ENCODE data around the gene MATR3. TPM values are rescaled to one million over a fixed set of nuclear protein-coding genes. Genes with fewer than 3 reads are reported as not detected.

Gene MATR3
- total and polyA plus RNA-seq, 9 donors = 174 to 297 (median 222) TPM

DNA sequence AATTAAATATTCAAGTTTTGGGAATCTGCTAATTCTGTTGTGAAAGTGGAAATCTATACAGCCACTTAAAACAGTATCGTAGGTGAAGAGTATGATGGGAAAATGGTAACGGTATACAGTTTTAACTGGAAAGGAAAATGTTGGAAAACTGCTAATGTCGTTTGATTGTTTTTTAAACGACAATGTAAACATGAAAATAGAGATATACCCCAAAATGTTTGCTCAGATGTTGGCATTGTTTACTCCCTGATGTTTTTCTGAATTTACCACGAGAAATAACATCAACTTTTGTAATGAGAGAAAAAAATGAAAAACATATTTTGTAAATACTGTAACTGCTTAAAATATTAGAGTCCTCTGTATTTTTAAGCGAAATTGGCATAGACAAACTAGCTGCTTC is 2.7 kb downstream of the MATR3 start:
- Histone ChIP-seq H3K4me3 (no peak overlapping the region), H3K27ac (no peak overlapping the region), H3K36me3 (no peaks in the 10 kb centered on the region), H3K9me3 (no peaks in the 10 kb centered on the region), H3K27me3 (no peaks in the 10 kb centered on the region), H3K4me1 (ENCODE audit: insufficient read depth) (peaks cover 21% of the 10 kb centered on the region)
- intact Hi-C loops (cut with DNase I) = loop anchor here in 1 of 4 donors (5.0 kb wide), 1 partner anchor 46 kb away; the partner anchor contains the start of gene PAIP2
- no peak for TF ChIP-seq EP300 (IDR thresholded peaks at IDR 0.05)
- TF ChIP-seq, protein P1, sequence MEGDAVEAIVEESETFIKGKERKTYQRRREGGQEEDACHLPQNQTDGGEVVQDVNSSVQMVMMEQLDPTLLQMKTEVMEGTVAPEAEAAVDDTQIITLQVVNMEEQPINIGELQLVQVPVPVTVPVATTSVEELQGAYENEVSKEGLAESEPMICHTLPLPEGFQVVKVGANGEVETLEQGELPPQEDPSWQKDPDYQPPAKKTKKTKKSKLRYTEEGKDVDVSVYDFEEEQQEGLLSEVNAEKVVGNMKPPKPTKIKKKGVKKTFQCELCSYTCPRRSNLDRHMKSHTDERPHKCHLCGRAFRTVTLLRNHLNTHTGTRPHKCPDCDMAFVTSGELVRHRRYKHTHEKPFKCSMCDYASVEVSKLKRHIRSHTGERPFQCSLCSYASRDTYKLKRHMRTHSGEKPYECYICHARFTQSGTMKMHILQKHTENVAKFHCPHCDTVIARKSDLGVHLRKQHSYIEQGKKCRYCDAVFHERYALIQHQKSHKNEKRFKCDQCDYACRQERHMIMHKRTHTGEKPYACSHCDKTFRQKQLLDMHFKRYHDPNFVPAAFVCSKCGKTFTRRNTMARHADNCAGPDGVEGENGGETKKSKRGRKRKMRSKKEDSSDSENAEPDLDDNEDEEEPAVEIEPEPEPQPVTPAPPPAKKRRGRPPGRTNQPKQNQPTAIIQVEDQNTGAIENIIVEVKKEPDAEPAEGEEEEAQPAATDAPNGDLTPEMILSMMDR (IDR thresholded peaks at IDR 0.05) = no peak
- no peak for TF ChIP-seq POLR2A (IDR thresholded peaks at IDR 0.05)
- 23 to 35% (median 24%) methylated on average over 6 of the region's 6 CpGs for WGBS, 3 donors
- DNase-seq = no peak

DNA sequence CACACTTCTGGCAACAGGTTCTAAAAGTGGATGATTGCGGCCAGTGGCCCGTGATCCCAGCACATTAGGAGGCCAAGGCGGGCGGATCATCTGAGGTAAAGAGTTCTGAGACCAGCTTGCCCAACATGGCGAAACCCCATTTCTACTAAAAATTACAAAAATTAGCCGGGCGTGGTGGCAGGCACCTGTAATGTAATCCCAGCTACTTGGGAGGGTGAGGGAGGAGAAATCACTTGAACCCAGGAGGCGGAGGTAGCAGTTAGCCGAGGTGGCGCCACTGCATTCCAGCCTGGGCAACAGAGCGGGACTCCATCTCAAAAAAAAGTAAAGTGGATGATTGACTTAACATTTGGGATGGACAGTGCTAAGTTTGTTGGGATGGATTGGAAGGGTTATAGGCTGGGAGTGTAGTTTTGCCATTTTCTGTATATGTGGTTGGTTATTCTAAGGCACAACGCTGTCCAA is 3.4 kb downstream of the MATR3 start:
- peaks cover 23% of the 10 kb centered on the region for H3K4me1 ChIP-seq (ENCODE audit: insufficient read depth)
- intact Hi-C loops (cut with DNase I) = loop anchor here in 1 of 4 donors (5.0 kb wide), 1 partner anchor 45 kb away; the partner anchor contains the start of gene PAIP2
- no peak for DNase-seq

DNA sequence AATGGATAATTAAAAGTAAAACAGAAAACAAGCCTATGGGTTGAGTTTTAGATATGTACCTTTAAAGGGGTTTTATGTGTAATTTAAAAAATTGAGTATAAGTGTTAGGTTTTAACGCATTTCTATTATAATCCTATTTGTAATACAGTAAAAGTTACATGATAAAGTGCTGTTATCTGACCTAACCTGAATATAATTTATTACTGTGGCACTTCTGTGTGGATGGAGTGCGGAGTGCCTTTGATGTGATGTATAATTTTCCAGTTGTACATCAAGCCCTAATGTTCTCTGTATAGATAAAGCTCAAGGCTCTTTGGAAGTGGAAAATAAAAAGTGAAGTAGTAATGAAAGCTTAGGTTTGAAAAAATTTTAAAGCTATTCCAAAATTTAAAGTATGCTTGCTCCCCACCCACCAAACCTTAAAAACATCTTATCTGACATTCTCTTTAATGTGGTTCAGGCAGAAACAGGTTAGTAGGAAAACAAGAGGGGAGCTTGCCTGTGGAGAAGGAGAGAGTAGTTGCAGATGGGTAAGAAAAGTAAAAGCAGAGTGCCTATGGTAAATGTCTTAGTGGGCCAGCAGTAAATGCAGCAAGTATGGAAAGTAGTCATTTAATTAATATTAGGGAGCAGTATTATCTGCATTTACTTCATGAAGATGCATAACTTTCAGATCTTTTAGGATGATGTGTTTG is 4.0 kb downstream of the MATR3 start:
- TF ChIP-seq EP300 (IDR thresholded peaks at IDR 0.05) = no peak
- no peak for TF ChIP-seq POLR2A (IDR thresholded peaks at IDR 0.05)
- H3K9me3 ChIP-seq = no peaks in the 10 kb centered on the region
- 28 to 32% (median 29%) methylated on average over 2 of the region's 2 CpGs for WGBS, 3 donors
- H3K27ac ChIP-seq = no peak overlapping the region
- intact Hi-C loops (cut with DNase I) = loop anchor here in 1 of 4 donors (5.0 kb wide), 1 partner anchor 45 kb away; the partner anchor contains the start of gene PAIP2
- no peaks in the 10 kb centered on the region for H3K36me3 ChIP-seq
- H3K27me3 ChIP-seq = no peaks in the 10 kb centered on the region
- peaks cover 24% of the 10 kb centered on the region for H3K4me1 ChIP-seq (ENCODE audit: insufficient read depth)
- no peak for DNase-seq
- no peak overlapping the region for H3K4me3 ChIP-seq

More for the DNA sequence above, 3.4 kb downstream of the MATR3 start:
- WGBS, 3 donors = 64 to 74% (median 65%) methylated on average over 12 of the region's 12 CpGs
- Histone ChIP-seq H3K27me3 (no peaks in the 10 kb centered on the region), H3K36me3 (no peaks in the 10 kb centered on the region), H3K27ac (no peak overlapping the region), H3K4me3 (no peak overlapping the region), H3K9me3 (no peaks in the 10 kb centered on the region)
- TF ChIP-seq, protein P1 (IDR thresholded peaks at IDR 0.05) = no peak
- TF ChIP-seq EP300 (IDR thresholded peaks at IDR 0.05) (no peak), POLR2A (IDR thresholded peaks at IDR 0.05) (no peak)

DNA sequence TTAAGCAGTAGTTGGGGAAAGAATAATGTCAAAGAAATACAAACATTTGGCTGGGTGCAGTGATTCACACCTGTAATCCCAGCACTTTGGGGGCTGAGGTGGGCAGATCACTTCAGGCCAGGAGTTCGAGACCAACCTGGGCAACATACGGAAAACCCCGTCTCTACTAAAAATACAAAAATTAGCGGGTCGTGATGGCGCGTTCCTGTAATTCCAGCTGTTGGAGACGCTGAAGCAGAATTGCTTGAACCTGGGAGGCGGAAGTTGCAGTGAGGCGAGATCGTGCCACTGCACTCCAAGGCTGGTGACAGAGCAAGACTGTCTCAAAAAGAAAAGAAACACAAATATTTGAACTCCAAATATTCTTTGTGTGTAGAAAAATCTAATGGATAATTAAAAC is 4.7 kb downstream of the MATR3 start:
- no peak overlapping the region for H3K27ac ChIP-seq
- DNase-seq = no peak
- TF ChIP-seq EP300 (IDR thresholded peaks at IDR 0.05) (no peak), POLR2A (IDR thresholded peaks at IDR 0.05) (no peak)
- TF ChIP-seq, protein P1 (IDR thresholded peaks at IDR 0.05) = no peak
- H3K36me3 ChIP-seq = no peaks in the 10 kb centered on the region
- H3K4me3 ChIP-seq = no peak overlapping the region
- intact Hi-C loops (cut with DNase I) = loop anchor here in 1 of 4 donors (5.0 kb wide), 1 partner anchor 44 kb away; the partner anchor contains the start of gene PAIP2
- 30 to 56% (median 51%) methylated on average over 11 of the region's 11 CpGs for WGBS, 3 donors
- peaks cover 25% of the 10 kb centered on the region for H3K4me1 ChIP-seq (ENCODE audit: insufficient read depth)
- no peaks in the 10 kb centered on the region for H3K27me3 ChIP-seq
- H3K9me3 ChIP-seq = no peaks in the 10 kb centered on the region

DNA sequence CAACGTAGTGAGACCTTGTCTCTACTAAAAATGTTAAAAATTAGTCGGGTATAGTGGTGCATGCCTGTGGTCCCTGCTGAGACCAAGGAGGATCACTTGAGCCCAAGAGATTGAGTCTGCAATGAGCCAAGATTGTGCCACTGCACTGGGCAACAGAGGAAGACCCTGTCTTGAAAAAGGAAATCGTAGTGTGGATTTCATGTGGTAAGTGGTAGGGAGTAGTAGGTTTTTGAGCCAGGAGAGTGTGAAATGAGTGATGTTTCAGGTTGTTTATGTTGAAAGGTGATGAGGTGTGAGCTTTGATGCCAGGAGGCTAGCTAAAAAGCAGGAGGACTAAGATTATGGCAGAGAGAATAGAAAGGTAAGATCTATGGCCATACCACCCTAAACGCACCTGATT is 5.9 kb downstream of the MATR3 start:
- no peak for DNase-seq
- Histone ChIP-seq H3K9me3 (no peaks in the 10 kb centered on the region), H3K27me3 (no peaks in the 10 kb centered on the region), H3K4me3 (no peak overlapping the region), H3K27ac (no peak overlapping the region), H3K4me1 (ENCODE audit: insufficient read depth) (peaks cover 31% of the 10 kb centered on the region), H3K36me3 (no peaks in the 10 kb centered on the region)
- WGBS, 3 donors = 43 to 50% (median 43%) methylated on average over 4 of the region's 4 CpGs
- intact Hi-C loops (cut with DNase I) = loop anchor here in 1 of 4 donors (5.0 kb wide), 1 partner anchor 43 kb away; the partner anchor contains the start of gene PAIP2
- TF ChIP-seq, protein P1 (IDR thresholded peaks at IDR 0.05) = no peak
- no peak for TF ChIP-seq EP300 (IDR thresholded peaks at IDR 0.05)
- no peak for TF ChIP-seq POLR2A (IDR thresholded peaks at IDR 0.05)
